ENCODE data around the gene PCGF3. TPM values are rescaled to one million over a fixed set of nuclear protein-coding genes. Genes with fewer than 3 reads are reported as not detected.

Gene PCGF3
- total RNA-seq, 1 experiment from 2014 or later = 83.9 TPM

DNA sequence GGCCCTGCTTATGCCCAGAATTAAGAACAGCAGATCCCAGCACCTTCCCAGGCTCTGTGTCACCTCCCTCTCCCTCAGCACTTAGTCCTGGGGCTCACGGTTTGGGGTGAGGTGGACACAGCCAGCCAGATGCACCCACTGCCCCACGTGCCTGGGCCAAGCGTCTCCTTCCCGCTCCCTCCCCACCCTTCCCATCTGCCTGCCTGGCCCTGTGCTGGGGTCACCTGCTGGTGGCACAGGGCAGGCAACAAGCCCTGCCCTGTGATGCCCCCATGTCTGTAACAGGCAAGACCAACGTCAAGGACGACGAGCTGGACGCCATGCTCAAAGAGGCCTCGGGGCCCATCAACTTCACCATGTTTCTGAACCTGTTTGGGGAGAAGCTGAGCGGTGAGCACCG lies 26.0 kb upstream of the PCGF3 start:
- Histone ChIP-seq H3K27me3 (replicated peaks; ENCODE audit: insufficient read depth, low read depth, low read length, poor library complexity) (no peaks in the 10 kb centered on the region), H3K27ac (ENCODE audit: low read depth, low read length, poor library complexity, severe bottlenecking) (no peak overlapping the region), H3K36me3 (ENCODE audit: insufficient read depth, low read length, poor library complexity, severe bottlenecking) (no peaks in the 10 kb centered on the region), H3K4me3 (ENCODE audit: low read depth, low read length, poor library complexity, severe bottlenecking) (no peak overlapping the region), H3K9me3 (ENCODE audit: low read depth, low read length, poor library complexity, severe bottlenecking) (no peaks in the 10 kb centered on the region), H3K4me1 (ENCODE audit: insufficient read depth, low read length, poor library complexity, severe bottlenecking) (peaks cover 9% of the 10 kb centered on the region)
- no peak for DNase-seq (ENCODE audit: low spot score)
- ChIA-PET POLR2A (ENCODE audit: low non-redundant PET) (no interaction called here), CTCF (no interaction called here)
- no TSS peak for BruUV-seq (replicated peaks)
- TF ChIP-seq EZH2 (IDR thresholded peaks at IDR 0.05; ENCODE audit: borderline replicate concordance, low read depth, low read length, poor library complexity, severe bottlenecking) = no peak
- TF ChIP-seq, protein P1, sequence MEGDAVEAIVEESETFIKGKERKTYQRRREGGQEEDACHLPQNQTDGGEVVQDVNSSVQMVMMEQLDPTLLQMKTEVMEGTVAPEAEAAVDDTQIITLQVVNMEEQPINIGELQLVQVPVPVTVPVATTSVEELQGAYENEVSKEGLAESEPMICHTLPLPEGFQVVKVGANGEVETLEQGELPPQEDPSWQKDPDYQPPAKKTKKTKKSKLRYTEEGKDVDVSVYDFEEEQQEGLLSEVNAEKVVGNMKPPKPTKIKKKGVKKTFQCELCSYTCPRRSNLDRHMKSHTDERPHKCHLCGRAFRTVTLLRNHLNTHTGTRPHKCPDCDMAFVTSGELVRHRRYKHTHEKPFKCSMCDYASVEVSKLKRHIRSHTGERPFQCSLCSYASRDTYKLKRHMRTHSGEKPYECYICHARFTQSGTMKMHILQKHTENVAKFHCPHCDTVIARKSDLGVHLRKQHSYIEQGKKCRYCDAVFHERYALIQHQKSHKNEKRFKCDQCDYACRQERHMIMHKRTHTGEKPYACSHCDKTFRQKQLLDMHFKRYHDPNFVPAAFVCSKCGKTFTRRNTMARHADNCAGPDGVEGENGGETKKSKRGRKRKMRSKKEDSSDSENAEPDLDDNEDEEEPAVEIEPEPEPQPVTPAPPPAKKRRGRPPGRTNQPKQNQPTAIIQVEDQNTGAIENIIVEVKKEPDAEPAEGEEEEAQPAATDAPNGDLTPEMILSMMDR (conservative IDR thresholded peaks at IDR 0.05; ENCODE audit: low read depth, low read length) = no peak
- intact Hi-C loops (cut with micrococcal nuclease; ENCODE audit: unreplicated experiment) = no loop called here

DNA sequence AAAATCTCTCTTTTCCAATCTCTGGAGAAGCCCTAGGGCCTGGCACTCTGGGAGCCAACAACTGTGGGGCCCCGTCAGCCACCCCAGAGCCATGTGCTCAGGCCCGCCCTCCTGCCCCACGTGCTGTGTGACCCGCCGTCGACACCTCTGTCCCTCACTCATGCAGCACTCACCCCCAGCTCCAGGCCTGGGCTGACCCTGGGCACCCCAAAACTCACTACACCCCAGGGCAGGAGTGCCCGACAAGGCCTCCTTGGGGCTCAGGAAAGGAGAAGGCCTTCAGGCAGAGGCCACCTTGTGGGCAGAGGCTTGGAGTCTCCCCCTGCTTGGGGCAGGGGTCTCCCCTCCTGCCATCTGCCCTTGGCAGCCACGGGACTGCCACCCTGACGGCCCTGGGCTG lies 25.5 kb upstream of the PCGF3 start:
- Histone ChIP-seq H3K4me1 (ENCODE audit: insufficient read depth, low read length, poor library complexity, severe bottlenecking) (peaks cover 8% of the 10 kb centered on the region), H3K4me3 (ENCODE audit: low read depth, low read length, poor library complexity, severe bottlenecking) (no peak overlapping the region), H3K36me3 (ENCODE audit: insufficient read depth, low read length, poor library complexity, severe bottlenecking) (no peaks in the 10 kb centered on the region), H3K27me3 (replicated peaks; ENCODE audit: insufficient read depth, low read depth, low read length, poor library complexity) (no peaks in the 10 kb centered on the region), H3K9me3 (ENCODE audit: low read depth, low read length, poor library complexity, severe bottlenecking) (no peaks in the 10 kb centered on the region), H3K27ac (ENCODE audit: low read depth, low read length, poor library complexity, severe bottlenecking) (no peak overlapping the region)
- POLR2A ChIA-PET (ENCODE audit: low non-redundant PET) = no interaction called here
- BruUV-seq (replicated peaks) = no TSS peak
- CTCF ChIA-PET = no interaction called here
- no peak for DNase-seq (ENCODE audit: low spot score)
- TF ChIP-seq EZH2 (IDR thresholded peaks at IDR 0.05; ENCODE audit: borderline replicate concordance, low read depth, low read length, poor library complexity, severe bottlenecking) = no peak
- TF ChIP-seq, protein P1 (conservative IDR thresholded peaks at IDR 0.05; ENCODE audit: low read depth, low read length) = no peak
- intact Hi-C loops (cut with micrococcal nuclease; ENCODE audit: unreplicated experiment) = no loop called here

DNA sequence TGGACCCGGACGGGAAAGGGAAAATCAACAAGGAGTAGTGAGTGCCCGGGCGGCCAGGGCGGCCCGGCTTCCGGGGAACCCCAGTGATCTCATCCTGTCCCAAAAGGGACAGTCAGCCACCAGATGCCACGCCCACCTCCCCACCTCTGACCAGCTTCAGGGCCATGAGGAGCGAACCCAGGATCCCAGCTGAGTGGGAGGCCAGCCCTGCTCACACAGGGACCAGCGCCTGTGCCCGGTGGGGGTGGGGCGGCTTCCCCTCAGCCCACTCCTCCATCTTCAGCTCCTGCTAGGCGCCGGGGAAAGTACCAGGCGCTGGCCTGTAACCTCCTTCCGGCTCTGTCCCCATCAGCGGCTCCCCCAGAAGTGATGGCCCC lies 25.1 kb upstream of the PCGF3 start:
- H3K4me3 ChIP-seq (ENCODE audit: low read depth, low read length, poor library complexity, severe bottlenecking) = peak overlapping the region; percentile 39
- ChIA-PET POLR2A (ENCODE audit: low non-redundant PET) (no interaction called here), CTCF (no interaction called here)
- DNase-seq (ENCODE audit: low spot score) = no peak
- no peak overlapping the region for H3K27ac ChIP-seq (ENCODE audit: low read depth, low read length, poor library complexity, severe bottlenecking)
- TF ChIP-seq, protein P1 (conservative IDR thresholded peaks at IDR 0.05; ENCODE audit: low read depth, low read length) = no peak
- no peak for TF ChIP-seq EZH2 (IDR thresholded peaks at IDR 0.05; ENCODE audit: borderline replicate concordance, low read depth, low read length, poor library complexity, severe bottlenecking)
- no peaks in the 10 kb centered on the region for H3K27me3 ChIP-seq (replicated peaks; ENCODE audit: insufficient read depth, low read depth, low read length, poor library complexity)
- intact Hi-C loops (cut with micrococcal nuclease; ENCODE audit: unreplicated experiment) = no loop called here
- no peaks in the 10 kb centered on the region for H3K9me3 ChIP-seq (ENCODE audit: low read depth, low read length, poor library complexity, severe bottlenecking)
- BruUV-seq (replicated peaks) = no TSS peak
- peaks cover 4% of the 10 kb centered on the region for H3K4me1 ChIP-seq (ENCODE audit: insufficient read depth, low read length, poor library complexity, severe bottlenecking)
- H3K36me3 ChIP-seq (ENCODE audit: insufficient read depth, low read length, poor library complexity, severe bottlenecking) = no peaks in the 10 kb centered on the region

All from A673 (cell line).